IMR-90 (cell line): ENCODE data around the gene LYRM4. TPM values are rescaled to one million over a fixed set of nuclear protein-coding genes. Genes with fewer than 3 reads are reported as not detected.

Source experiments
- ATAC-seq: fragments of 200-7000 bp; cut with Tn5 transposase; 2 replicates; pipeline ENCODE4 v1.9.1; 2020; ENCODE audit warnings: low read depth, mild to moderate bottlenecking, moderate library complexity
- BruUV-seq: library from RNA; stranded (reverse); fragments of 400-500 nt; replicated peaks from 2 replicates; lab custom pipeline; 2021; lab: Mats Ljungman, UMichigan
- CTCF ChIA-PET: fragments of 300-600 bp; formaldehyde crosslinking; extraction: SDS; loops from one replicate; lab custom pipeline; 2021; ENCODE audit warnings: antibody characterized with exemption; lab: Yijun Ruan, JAX
- POLR2A ChIA-PET: fragments of 300-600 bp; sonication (Branson Sonifier 250); formaldehyde crosslinking; loops from one replicate; lab custom pipeline; 2022; ENCODE audit warnings: antibody characterized with exemption; ENCODE audit not compliant: unreplicated experiment; lab: Charles Lee
- DNase-seq: peaks from one replicate; pipeline ENCODE4 v3.0.0; 2013
- H2AFZ ChIP-seq: replicated peaks from 2 replicates; pipeline ENCODE3; 2013; ENCODE audit warnings: low read length, mild to moderate bottlenecking; ENCODE audit not compliant: poor library complexity
- H2AK5ac ChIP-seq: 2 replicates; pipeline ENCODE4 v1.6.1; 2013; ENCODE audit warnings: low read depth, low read length, inconsistent platforms
- H2AK9ac ChIP-seq: replicated peaks from 2 replicates; pipeline ENCODE3; 2013; ENCODE audit warnings: mild to moderate bottlenecking, low read depth, low read length, moderate library complexity; ENCODE audit not compliant: poor library complexity
- H2BK120ac ChIP-seq: 2 replicates; pipeline ENCODE4 v1.6.1; 2013; ENCODE audit warnings: low read depth, low read length, inconsistent platforms
- H2BK15ac ChIP-seq: 3 replicates; pipeline ENCODE4 v1.6.1; 2013; ENCODE audit warnings: low read depth, low read length, inconsistent platforms
- H2BK20ac ChIP-seq: 2 replicates; pipeline ENCODE4 v1.6.1; 2013; ENCODE audit warnings: low read depth, mild to moderate bottlenecking, inconsistent platforms, low read length, moderate library complexity
- H2BK5ac ChIP-seq: 2 replicates; pipeline ENCODE4 v1.6.1; 2013; ENCODE audit warnings: mild to moderate bottlenecking, low read depth, low read length, inconsistent platforms; ENCODE audit not compliant: poor library complexity, severe bottlenecking
- H3K14ac ChIP-seq: replicated peaks from 2 replicates; pipeline ENCODE4 v1.6.1; 2013; ENCODE audit warnings: low read depth, low read length, inconsistent platforms
- H3K18ac ChIP-seq: 2 replicates; pipeline ENCODE4 v1.6.1; 2013; ENCODE audit warnings: low read depth, low read length, control low read depth
- H3K23ac ChIP-seq: 2 replicates; pipeline ENCODE4 v1.6.1; 2013; ENCODE audit warnings: low read depth, low read length, inconsistent platforms
- H3K27ac ChIP-seq: 2 replicates; pipeline ENCODE4 v1.5.1; 2013; ENCODE audit warnings: mild to moderate bottlenecking, control low read depth, low read length; ENCODE audit not compliant: insufficient read depth
- H3K27me3 ChIP-seq: 2 replicates; pipeline ENCODE4 v1.6.1; 2013; ENCODE audit warnings: low read length; ENCODE audit not compliant: control insufficient read depth, insufficient read depth
- H3K36me3 ChIP-seq: 2 replicates; pipeline ENCODE4 v1.6.1; 2013; ENCODE audit warnings: low read length, mixed read lengths; ENCODE audit not compliant: control insufficient read depth, insufficient read depth
- H3K4ac ChIP-seq: 2 replicates; pipeline ENCODE4 v1.6.1; 2013; ENCODE audit warnings: low read depth, low read length, inconsistent platforms
- H3K4me1 ChIP-seq: 2 replicates; pipeline ENCODE4 v1.6.1; 2013; ENCODE audit warnings: low read length, mixed read lengths; ENCODE audit not compliant: control insufficient read depth, insufficient read depth
- H3K4me2 ChIP-seq: 2 replicates; pipeline ENCODE4 v1.6.1; 2013; ENCODE audit warnings: low read depth, mild to moderate bottlenecking, control low read depth, low read length, moderate library complexity
- H3K4me3 ChIP-seq: 2 replicates; pipeline ENCODE4 v1.5.1; 2013; ENCODE audit warnings: low read depth, mild to moderate bottlenecking, control low read depth, low read length, moderate library complexity; ENCODE audit not compliant: insufficient read depth
- H3K56ac ChIP-seq: 2 replicates; pipeline ENCODE4 v1.6.1; 2013; ENCODE audit warnings: low read length, inconsistent platforms; ENCODE audit not compliant: insufficient read depth; ENCODE audit errors: extremely low read depth
- H3K79me1 ChIP-seq, 2 experiments: 2 replicates each; pipeline ENCODE4 v1.6.1; 2013; ENCODE audit warnings: low read length in 2 of 2, inconsistent platforms in 1 of 2, low read depth in 1 of 2
- H3K9ac ChIP-seq: 2 replicates; pipeline ENCODE4 v1.6.1; 2013; ENCODE audit warnings: low read depth, low read length, control low read depth
- H3K9me1 ChIP-seq: 2 replicates; pipeline ENCODE4 v1.6.1; 2013; ENCODE audit warnings: low read length, inconsistent platforms; ENCODE audit not compliant: insufficient read depth
- H3K9me3 ChIP-seq: 2 replicates; pipeline ENCODE4 v1.6.1; 2013; ENCODE audit warnings: low read length; ENCODE audit not compliant: control insufficient read depth, insufficient read depth
- H4K20me1 ChIP-seq: 2 replicates; pipeline ENCODE4 v1.6.1; 2013; ENCODE audit warnings: low read length, inconsistent platforms; ENCODE audit not compliant: insufficient read depth
- H4K5ac ChIP-seq: 2 replicates; pipeline ENCODE4 v1.6.1; 2013; ENCODE audit warnings: mild to moderate bottlenecking, low read depth, low read length, control low read depth
- H4K8ac ChIP-seq, 2 experiments: 2 replicates each; pipeline ENCODE4 v1.6.1; 2013; ENCODE audit warnings: low read depth in 2 of 2, low read length in 2 of 2, control low read depth in 1 of 2, inconsistent platforms in 1 of 2
- H4K91ac ChIP-seq: 2 replicates; pipeline ENCODE4 v1.6.1; 2013; ENCODE audit warnings: low read depth, low read length, inconsistent platforms; ENCODE audit not compliant: insufficient read depth
- BHLHE40 ChIP-seq: fragments of 150-350 bp; IDR thresholded peaks from 2 replicates; pipeline ENCODE4 v1.6.1; 2016; ENCODE audit warnings: mild to moderate bottlenecking, low read depth, low read length
- CEBPB ChIP-seq: IDR thresholded peaks from 2 replicates; pipeline ENCODE4 v1.6.1; 2012; ENCODE audit warnings: low read depth, low read length, improper control_type of control experiment
- CHD1 ChIP-seq: IDR thresholded peaks from 2 replicates; pipeline ENCODE4 v1.6.1; 2012; ENCODE audit warnings: low read depth, low read length, improper control_type of control experiment
- FOS ChIP-seq: fragments of 150-350 bp; IDR thresholded peaks from 2 replicates; pipeline ENCODE4 v1.6.1; 2016; ENCODE audit warnings: low read depth, low read length
- MAFK ChIP-seq: IDR thresholded peaks from 2 replicates; pipeline ENCODE4 v1.6.1; 2012; ENCODE audit warnings: low read depth, low read length, improper control_type of control experiment
- MAZ ChIP-seq: IDR thresholded peaks from 2 replicates; pipeline ENCODE4 v1.6.1; 2012; ENCODE audit warnings: low read depth, mild to moderate bottlenecking, low read length, improper control_type of control experiment, moderate library complexity, borderline replicate concordance
- MXI1 ChIP-seq: IDR thresholded peaks from 2 replicates; pipeline ENCODE4 v1.6.1; 2012; ENCODE audit warnings: low read depth, mild to moderate bottlenecking, low read length, moderate library complexity, borderline replicate concordance
- NFE2L2 ChIP-seq: fragments of 150-350 bp; IDR thresholded peaks from 2 replicates; pipeline ENCODE4 v1.6.1; 2016; ENCODE audit warnings: low read depth, mild to moderate bottlenecking, low read length
- POLR2A ChIP-seq: IDR thresholded peaks from 2 replicates; pipeline ENCODE4 v1.6.1; 2012; ENCODE audit warnings: mild to moderate bottlenecking, low read depth, low read length
- RAD21 ChIP-seq: IDR thresholded peaks from 2 replicates; pipeline ENCODE4 v1.6.1; 2012; ENCODE audit warnings: low read length, improper control_type of control experiment
- RCOR1 ChIP-seq: IDR thresholded peaks from 2 replicates; pipeline ENCODE4 v1.6.1; 2012; ENCODE audit warnings: mild to moderate bottlenecking, low read length, improper control_type of control experiment; ENCODE audit not compliant: insufficient replicate concordance
- SMC3 ChIP-seq: fragments of 150-350 bp; IDR thresholded peaks from 2 replicates; pipeline ENCODE4 v1.6.1; 2016; ENCODE audit warnings: low read depth, mild to moderate bottlenecking, antibody characterized with exemption, low read length, moderate library complexity
- WGBS, 2 experiments: methylation state at CpG; one replicate each; pipeline versions ENCODE4 v1.1.5 to v1.1.7; 2013; ENCODE audit warnings: missing lambda C conversion rate in 2 of 2; ENCODE audit not compliant: insufficient read length in 1 of 2; ENCODE audit errors: extremely low coverage in 2 of 2; 5-methylcytosine and 5-hydroxymethylcytosine counted together
- dilution Hi-C: fragments of 300-500 bp; cut with HindIII; formaldehyde crosslinking; loops from one replicate; pipeline ENCODE4 v1.14.3; 2018; ENCODE audit warnings: low sequenced_read_pairs; ENCODE audit not compliant: unreplicated experiment
- in situ Hi-C: fragments of 300-500 bp; cut with MboI; formaldehyde crosslinking; loops from 3 replicates; pipeline ENCODE4 v1.14.3; 2019; ENCODE audit warnings: low sequenced_read_pairs, inconsistent platforms, mixed read lengths
- intact Hi-C: fragments of 100-400 bp; cut with micrococcal nuclease; formaldehyde crosslinking; loops from 2 replicates; pipeline ENCODE4 v1.10.0; 2022
- polyA plus RNA-seq, 3 experiments: library from polyadenylated mRNA; depleted of rRNA; stranded (reverse); fragments of >200 nt; gene quantifications; 2 replicates each; pipeline ENCODE4 v1.2.3, GENCODE V29; 2012; ENCODE audit warnings: low replicate concordance in 1 of 3
- total RNA-seq: library from RNA; depleted of rRNA; stranded (reverse); fragments of >200 nt; gene quantifications from 2 replicates; pipeline ENCODE4 v1.2.3, GENCODE V29; 2012
- TF ChIP-seq, protein P1 (sequence below): fragments of 150-350 bp; IDR thresholded peaks from 2 replicates; pipeline ENCODE4 v1.6.1; 2016; ENCODE audit warnings: low read depth, mild to moderate bottlenecking, low read length, moderate library complexity, borderline replicate concordance
- TF ChIP-seq, protein P2 (sequence below): fragments of 150-350 bp; IDR thresholded peaks from 2 replicates; pipeline ENCODE4 v1.6.1; 2017; ENCODE audit warnings: mild to moderate bottlenecking, antibody characterized with exemption, low read length, low read depth
- TF ChIP-seq, protein P3 (sequence below): conservative IDR thresholded peaks from 2 replicates; pipeline ENCODE4 v1.5.1; 2012; ENCODE audit warnings: mild to moderate bottlenecking, low read depth, low read length, improper control_type of control experiment

The LYRM4 gene
- total and polyA plus RNA-seq, 2 of the 4 experiments (the other 2 are of a cell fraction): 11.5 to 26.6 TPM

DNA sequence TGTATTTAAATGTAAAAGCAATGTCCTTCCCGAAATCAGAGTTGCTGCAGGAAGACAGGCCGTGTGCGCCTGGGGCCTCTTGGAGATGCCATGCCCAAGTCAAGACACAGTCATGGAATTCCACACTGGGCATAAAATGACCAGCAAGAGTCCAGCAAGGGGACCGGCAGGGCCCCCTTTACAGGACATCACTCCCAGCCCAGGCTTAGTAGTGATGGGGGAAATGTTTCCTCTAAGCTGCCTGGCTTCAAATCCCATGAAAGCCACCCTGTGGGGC lies 177.5 kb downstream of the LYRM4 start:
- no peak overlapping the region for H3K4me3 ChIP-seq
- no peaks in the 10 kb centered on the region for H3K79me1 ChIP-seq
- H2BK120ac ChIP-seq: no peak overlapping the region
- no TSS peak for BruUV-seq
- CTCF ChIA-PET: no interaction called here
- POLR2A ChIA-PET: no interaction called here
- H2AK5ac ChIP-seq: peak overlapping the region; percentile 35; the same call in 1 of the 2 replicates
- H4K91ac ChIP-seq: no peak overlapping the region
- TF ChIP-seq RCOR1 (no peak), CHD1 (no peak), BHLHE40 (no peak), SMC3 (no peak), FOS (no peak), RAD21 (no peak), MXI1 (no peak), POLR2A (no peak), MAFK (no peak), CEBPB (no peak), MAZ (no peak), NFE2L2 (no peak)
- TF ChIP-seq, protein P1, sequence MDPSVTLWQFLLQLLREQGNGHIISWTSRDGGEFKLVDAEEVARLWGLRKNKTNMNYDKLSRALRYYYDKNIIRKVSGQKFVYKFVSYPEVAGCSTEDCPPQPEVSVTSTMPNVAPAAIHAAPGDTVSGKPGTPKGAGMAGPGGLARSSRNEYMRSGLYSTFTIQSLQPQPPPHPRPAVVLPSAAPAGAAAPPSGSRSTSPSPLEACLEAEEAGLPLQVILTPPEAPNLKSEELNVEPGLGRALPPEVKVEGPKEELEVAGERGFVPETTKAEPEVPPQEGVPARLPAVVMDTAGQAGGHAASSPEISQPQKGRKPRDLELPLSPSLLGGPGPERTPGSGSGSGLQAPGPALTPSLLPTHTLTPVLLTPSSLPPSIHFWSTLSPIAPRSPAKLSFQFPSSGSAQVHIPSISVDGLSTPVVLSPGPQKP: no peak
- TF ChIP-seq, protein P2, sequence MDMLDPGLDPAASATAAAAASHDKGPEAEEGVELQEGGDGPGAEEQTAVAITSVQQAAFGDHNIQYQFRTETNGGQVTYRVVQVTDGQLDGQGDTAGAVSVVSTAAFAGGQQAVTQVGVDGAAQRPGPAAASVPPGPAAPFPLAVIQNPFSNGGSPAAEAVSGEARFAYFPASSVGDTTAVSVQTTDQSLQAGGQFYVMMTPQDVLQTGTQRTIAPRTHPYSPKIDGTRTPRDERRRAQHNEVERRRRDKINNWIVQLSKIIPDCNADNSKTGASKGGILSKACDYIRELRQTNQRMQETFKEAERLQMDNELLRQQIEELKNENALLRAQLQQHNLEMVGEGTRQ: no peak
- TF ChIP-seq, protein P3, sequence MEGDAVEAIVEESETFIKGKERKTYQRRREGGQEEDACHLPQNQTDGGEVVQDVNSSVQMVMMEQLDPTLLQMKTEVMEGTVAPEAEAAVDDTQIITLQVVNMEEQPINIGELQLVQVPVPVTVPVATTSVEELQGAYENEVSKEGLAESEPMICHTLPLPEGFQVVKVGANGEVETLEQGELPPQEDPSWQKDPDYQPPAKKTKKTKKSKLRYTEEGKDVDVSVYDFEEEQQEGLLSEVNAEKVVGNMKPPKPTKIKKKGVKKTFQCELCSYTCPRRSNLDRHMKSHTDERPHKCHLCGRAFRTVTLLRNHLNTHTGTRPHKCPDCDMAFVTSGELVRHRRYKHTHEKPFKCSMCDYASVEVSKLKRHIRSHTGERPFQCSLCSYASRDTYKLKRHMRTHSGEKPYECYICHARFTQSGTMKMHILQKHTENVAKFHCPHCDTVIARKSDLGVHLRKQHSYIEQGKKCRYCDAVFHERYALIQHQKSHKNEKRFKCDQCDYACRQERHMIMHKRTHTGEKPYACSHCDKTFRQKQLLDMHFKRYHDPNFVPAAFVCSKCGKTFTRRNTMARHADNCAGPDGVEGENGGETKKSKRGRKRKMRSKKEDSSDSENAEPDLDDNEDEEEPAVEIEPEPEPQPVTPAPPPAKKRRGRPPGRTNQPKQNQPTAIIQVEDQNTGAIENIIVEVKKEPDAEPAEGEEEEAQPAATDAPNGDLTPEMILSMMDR: no peak
- no peak for ATAC-seq
- H3K9ac ChIP-seq: no peak overlapping the region
- no peaks in the 10 kb centered on the region; the same call in 1 of the 2 replicates for H3K9me3 ChIP-seq
- no peak overlapping the region for H2AK9ac ChIP-seq
- H3K14ac ChIP-seq: no peak overlapping the region
- H3K18ac ChIP-seq: no peak overlapping the region
- no peak overlapping the region; the same call in 1 of the 2 replicates for H2BK20ac ChIP-seq
- dilution Hi-C loops: no loop called here
- peaks cover 21% of the 10 kb centered on the region for H3K27me3 ChIP-seq
- no peaks in the 10 kb centered on the region for H3K36me3 ChIP-seq
- intact Hi-C loops: no loop called here
- DNase-seq: no peak
- no peak overlapping the region for H3K4ac ChIP-seq
- H4K5ac ChIP-seq: no peak overlapping the region
- in situ Hi-C loops: no loop called here
- H2BK15ac ChIP-seq: peak overlapping the region; percentile 74; the same call in 2 of the 3 replicates
- peak overlapping the region; percentile 35; the same call in 1 of the 2 replicates for H3K23ac ChIP-seq
- peaks cover 5% of the 10 kb centered on the region; the same call in 1 of the 2 replicates for H3K9me1 ChIP-seq
- no peak overlapping the region for H3K56ac ChIP-seq
- peaks cover 12% of the 10 kb centered on the region for H3K4me1 ChIP-seq
- H3K4me2 ChIP-seq: no peak overlapping the region
- H3K27ac ChIP-seq: no peak overlapping the region
- 100% methylated on average over 1 of the region's 4 CpGs; no CpG with 5 or more reads in 1 of the 2 experiments for WGBS, 2 experiments
- H4K8ac ChIP-seq: no peak overlapping the region; a peak in 1 of 4 replicates
- no peak overlapping the region for H2AFZ ChIP-seq
- H2BK5ac ChIP-seq: no peak overlapping the region
- no peaks in the 10 kb centered on the region for H4K20me1 ChIP-seq
